GM18507 (cell line): ENCODE measurements around the gene SLC25A23.

Source experiments
- DNase-seq: peaks from one replicate; pipeline ENCODE4 v3.0.0; 2011; ENCODE audit warnings: low read depth; ENCODE audit not compliant: insufficient read length; ENCODE audit errors: extremely low spot score
- FAIRE-seq: peaks from 2 replicates; lab custom pipeline; 2011; peaks lifted over from hg19 to GRCh38; lab: Jason Lieb, UNC

Gene SLC25A23

GRCh38 chr19:6482343-6482686 lies 22.7 kb upstream of the SLC25A23 start:
- no peak for DNase-seq
- no peak for FAIRE-seq

DNA sequence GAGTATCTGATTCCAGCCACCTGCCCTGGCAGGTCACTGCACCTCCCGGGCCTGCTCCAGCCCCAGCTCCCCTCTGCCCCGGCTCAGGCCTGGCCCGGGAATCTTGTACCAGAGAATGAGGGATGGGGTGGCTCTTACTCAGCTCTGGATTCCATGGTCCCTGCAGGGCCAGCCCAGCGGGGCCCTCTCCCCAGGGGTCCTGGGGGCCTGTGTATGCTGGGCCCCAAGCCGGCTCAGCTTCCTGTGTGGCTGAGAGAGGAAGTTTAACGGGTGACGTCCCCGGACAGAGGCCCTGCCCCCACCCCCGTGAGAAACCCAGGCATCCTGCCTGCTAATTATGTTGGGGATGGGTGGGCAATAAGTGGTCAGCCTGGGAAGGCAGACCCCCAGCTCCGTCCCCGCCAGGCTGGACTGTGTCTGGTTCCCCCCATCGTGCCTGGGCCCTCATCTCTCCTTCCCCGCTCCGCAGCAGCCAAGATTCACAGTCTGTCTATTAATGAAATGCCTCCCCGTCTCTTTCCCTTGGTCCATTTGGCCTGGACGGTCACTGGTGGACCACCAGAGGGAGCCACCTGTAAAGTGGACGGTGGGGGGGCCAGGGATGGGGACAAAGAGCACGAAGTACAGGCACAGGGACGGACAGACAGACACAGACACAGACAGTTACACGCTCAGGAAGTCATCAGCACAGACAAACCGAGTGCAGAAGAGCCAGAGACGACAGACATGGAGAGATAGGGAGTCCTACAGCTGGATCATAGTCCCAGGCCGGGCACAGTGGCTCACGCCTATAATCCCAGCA lies 22.1 kb upstream of the SLC25A23 start, which contains the start of gene DENND1C:
DENND1C (minus strand) TSS at position 247 of the 802 bp plus-strand sequence; CDS start at position 155, 92 bp downstream.
- DNase-seq (no peak), FAIRE-seq (peak; percentile 89)

GRCh38 chr19:6480848-6481415 lies 21.3 kb upstream of the SLC25A23 start:
- DNase-seq (no peak), FAIRE-seq (peak; percentile 61)

DNA sequence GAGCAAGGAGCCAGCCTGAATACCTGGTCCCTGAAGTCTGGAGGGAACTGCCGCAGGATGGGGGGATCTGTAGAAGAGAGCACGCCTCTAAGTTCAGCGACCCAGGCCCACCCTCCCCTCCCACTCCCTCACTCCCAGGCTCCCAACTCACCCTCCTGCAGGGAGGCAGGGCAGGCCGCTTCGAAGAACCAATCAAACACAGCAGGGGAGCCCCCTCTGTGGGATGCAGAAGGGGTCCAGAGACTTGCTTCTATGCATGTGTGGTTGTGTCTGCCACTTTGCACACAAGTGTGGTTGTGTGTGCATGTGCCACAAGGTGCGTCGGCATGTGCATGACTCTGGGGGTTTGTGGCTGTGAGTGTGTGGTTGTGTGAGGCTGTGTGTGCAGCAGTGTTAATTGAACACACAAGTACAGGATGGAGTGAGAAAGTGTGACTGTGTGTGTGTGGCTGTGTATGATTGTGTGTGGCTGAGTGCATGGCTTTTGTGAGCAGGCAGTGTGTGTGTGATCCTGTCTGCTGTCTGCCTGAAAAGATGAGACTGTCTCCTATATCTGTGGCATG lies 20.3 kb upstream of the SLC25A23 start:
- FAIRE-seq, result no peak
- DNase-seq, result no peak

DNA sequence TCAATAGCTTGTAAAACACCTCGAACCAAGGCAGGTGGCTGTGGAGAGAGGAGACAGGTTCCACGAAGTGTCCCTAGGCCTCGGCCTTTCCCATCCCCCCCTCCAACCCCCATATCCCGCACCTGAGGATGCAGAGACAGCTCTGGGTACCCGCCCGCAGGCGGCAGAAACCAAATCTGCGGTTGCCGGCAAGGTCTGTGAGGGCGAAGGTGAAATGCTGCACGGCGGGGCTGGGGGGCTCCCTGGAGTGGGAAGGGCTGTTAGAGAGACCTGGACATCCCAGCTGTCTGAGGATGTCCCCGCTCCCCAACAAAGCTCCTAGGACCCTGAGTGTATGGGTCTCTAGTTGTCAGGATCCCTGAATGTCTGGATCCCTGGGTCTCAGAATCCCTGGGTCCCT lies 19.2 kb upstream of the SLC25A23 start:
- DNase-seq, result no peak
- no peak for FAIRE-seq

- no peak for FAIRE-seq
- DNase-seq, result no peak
Observed at GRCh38 chr19:6476896-6477431, 17.4 kb upstream of the SLC25A23 start.

DNA sequence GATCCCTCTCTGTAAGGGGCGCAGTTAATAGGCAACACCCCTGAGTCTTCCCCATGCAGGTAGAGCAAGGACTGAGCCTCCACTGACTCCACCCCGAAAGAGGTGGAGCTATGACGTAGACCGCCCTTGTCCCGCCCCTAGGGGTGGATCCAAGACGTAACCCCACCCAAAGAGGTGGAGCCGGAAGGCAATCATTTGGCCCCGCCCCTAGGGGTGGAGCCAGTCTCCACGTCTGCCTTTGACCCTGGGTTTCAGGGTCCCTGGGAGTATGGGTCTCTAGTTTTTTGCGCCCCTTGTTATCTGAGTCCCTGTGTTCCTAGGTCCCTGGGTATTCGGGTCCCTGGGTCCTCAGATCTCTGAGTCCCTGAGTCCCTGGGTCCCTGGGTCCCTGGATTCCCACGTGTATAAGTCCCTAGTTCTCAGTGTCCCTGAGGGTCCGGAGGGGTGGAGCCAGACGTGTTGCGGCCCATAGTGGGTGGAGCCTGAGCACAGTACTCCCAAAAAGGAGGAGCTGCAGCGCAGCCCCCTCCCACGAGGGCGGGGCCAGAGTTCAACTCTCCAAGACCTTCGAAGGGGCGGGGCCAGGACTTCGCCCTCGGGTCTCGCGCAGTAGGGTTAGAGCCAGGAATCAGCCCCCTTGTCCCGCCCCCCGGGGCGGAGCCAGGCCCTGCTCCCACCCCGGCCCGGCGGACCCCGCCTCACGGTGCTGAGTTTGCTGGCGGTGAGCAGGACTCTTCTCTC lies 16.7 kb upstream of the SLC25A23 start:
- FAIRE-seq, result peak; percentile 91
- peak; percentile 58 for DNase-seq

DNA sequence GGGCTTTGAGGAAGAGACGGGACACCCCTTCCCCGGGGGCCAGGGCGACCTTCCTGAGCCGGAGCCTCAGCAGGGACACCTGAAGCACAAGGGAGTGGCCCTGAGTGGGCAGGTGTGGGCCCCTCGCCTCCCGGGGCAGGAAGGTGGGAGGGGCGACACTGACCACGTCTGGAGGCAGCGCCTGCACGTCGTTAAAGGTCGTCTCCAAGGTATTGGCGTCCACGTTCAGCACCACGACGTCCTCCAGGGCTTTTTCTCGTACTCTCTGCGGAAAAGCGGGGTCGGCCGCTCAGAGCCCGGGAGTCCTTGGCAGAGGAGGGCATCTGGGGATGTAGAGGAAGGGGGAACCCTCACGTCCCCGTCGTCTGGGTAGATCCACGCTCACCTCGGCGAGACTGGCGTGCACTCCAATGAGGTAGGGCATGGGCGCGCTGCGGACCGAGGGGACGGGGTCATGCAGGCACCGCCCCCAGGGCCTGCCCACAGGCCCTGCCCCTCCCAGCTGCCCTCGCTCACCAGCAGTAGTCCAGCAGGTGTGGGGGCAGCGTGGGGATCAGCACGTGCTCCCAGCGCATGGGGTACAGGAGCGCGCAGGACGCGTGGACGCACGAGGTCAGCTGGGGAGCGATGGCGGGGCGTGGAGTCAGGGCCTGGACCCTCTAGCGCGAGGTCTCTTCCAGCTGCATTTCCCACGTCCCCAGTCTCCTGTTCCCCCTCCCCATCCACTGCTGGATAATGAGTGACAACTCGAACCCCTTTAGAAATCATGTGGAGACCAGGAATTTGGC lies 15.9 kb upstream of the SLC25A23 start:
- no peak for FAIRE-seq

GRCh38 chr19:6473647-6474046 lies 14.1 kb upstream of the SLC25A23 start:
- no peak for DNase-seq
- no peak for FAIRE-seq

More for the DNA sequence above, 15.9 kb upstream of the SLC25A23 start:
- DNase-seq, result no peak

DNA sequence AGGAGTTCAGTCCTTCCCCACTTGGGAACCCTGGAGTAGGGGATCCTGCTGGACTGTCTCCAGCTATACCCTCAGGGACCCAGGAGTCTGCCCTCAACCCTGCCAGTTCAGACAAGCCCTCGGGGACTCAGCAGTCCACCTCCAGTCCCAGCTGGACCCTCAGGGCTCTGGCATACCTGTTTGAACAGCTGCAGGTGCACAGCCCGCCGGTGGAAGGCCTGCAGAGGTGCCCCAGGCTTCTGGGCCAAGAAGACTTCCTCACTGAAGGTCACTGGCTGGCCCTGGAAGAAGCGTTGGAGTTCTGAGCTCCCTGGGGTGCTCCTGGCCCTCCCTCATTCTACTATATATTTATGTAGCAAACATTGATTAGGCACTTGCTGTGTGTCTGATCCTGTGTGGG lies 13.1 kb upstream of the SLC25A23 start:
- no peak for FAIRE-seq
- DNase-seq, result no peak

GRCh38 chr19:6471076-6471475 lies 11.5 kb upstream of the SLC25A23 start:
- no peak for FAIRE-seq
- DNase-seq, result no peak

DNA sequence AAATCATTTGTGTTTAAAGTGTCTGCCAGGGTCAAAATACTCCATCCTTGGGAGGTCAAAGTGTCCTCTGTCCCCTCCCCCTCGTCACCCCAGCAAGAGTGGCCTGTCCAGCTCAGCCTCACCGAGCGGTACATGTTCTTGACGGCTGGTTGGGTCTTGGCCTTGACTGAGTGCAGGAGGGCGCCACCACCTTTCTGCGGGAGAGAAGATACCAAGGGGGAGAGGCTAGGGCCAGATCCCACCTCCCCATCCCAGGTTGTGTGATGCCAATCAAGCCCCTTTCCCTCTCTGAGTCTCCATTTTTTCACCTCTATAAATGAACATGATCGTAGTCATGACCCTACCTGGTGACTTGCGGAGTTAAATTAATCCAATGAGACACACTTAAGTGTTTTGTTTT lies 10.6 kb upstream of the SLC25A23 start:
- no peak for FAIRE-seq
- DNase-seq, result no peak

GRCh38 chr19:6467384-6467783 lies 7.8 kb upstream of the SLC25A23 start:
- FAIRE-seq (no peak), DNase-seq (no peak)

DNA sequence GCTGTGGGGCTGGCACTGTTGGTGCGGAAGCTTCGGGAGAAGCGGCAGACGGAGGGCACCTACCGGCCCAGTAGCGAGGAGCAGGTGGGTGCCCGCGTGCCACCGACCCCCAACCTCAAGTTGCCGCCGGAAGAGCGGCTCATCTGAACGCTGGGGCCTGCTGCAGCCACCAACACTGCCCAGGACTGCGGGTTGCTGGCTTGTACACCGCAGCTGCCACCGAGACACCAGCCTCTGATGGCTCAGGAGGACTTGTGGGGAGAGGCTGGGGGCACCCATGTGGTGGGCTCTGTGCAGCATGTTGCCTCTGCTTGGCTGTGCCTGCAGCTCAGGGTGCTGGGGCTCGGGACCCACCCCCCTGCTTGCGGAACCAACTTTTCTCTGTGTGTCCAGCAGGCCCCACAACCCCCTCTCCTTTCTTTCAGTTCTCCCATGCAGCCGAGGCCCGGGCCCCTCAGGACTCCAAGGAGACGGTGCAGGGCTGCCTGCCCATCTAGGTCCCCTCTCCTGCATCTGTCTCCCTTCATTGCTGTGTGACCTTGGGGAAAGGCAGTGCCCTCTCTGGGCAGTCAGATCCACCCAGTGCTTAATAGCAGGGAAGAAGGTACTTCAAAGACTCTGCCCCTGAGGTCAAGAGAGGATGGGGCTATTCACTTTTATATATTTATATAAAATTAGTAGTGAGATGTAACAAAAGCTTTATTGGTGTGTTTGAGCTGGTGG lies 7.1 kb upstream of the SLC25A23 start:
- no peak for FAIRE-seq

GRCh38 chr19:6465663-6466062 lies 6.1 kb upstream of the SLC25A23 start:
- no peak for DNase-seq
- no peak for FAIRE-seq

More for the DNA sequence above, 7.1 kb upstream of the SLC25A23 start:
- no peak for DNase-seq

DNA sequence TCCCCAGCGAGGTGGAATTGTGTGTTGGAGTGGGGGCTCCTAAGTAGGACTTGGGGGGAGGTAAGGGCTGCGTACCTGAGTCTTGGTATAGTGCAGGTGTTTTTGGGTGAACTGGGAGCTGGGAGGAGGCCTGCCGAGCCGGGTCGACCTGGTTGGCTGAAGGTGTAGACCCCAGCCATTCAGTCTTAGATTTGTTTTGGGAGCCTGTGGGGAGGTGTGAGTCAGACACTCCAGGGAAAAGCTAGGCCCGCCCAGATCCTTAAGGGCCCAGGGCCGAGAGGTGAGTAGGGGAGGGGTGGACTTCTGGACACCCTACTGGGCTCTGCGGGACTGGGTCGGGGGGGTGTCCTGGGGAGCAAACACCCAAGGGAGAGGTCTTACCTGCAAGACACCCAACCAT lies 5.4 kb upstream of the SLC25A23 start:
- FAIRE-seq (no peak), DNase-seq (no peak)

GRCh38 chr19:6464070-6464873 lies 4.7 kb upstream of the SLC25A23 start, which contains the start of gene CRB3:
Gene CRB3 (plus strand): TSS chr19:6464271. CDS start chr19:6464702, 431 bp downstream.
- DNase-seq (no peak), FAIRE-seq (peak; percentile 47)
